NB4 (cell line): Measurements from ENCODE around the gene FRY.
A peak's percentile ranks its signal among the peaks of the same experiment; 100 is the strongest.

Experiments
- DNase-seq: peaks from one replicate; pipeline ENCODE4 v3.0.0; 2010; ENCODE audit warnings: low read depth
- H3K4me3 ChIP-seq: one replicate; pipeline ENCODE4 v1.5.1; 2011; ENCODE audit warnings: mild to moderate bottlenecking, low read depth, low read length, moderate library complexity
- CTCF ChIP-seq: IDR thresholded peaks from one replicate; pipeline ENCODE4 v1.5.1; 2012; ENCODE audit warnings: low read depth, low read length
- MYC ChIP-seq: IDR thresholded peaks from 2 replicates; pipeline ENCODE4 v1.6.1; 2011; ENCODE audit warnings: low read depth, low read length
- POLR2A ChIP-seq: IDR thresholded peaks from 2 replicates; pipeline ENCODE4 v1.6.1; 2011; ENCODE audit warnings: mild to moderate bottlenecking; ENCODE audit not compliant: insufficient read length; ENCODE audit errors: extremely low read depth
- TF ChIP-seq, protein P1 (sequence below): IDR thresholded peaks from 2 replicates; pipeline ENCODE4 v1.6.1; 2011; ENCODE audit warnings: low read depth, low read length

The FRY gene

GRCh38 chr13:32010136-32010535 lies 21.4 kb upstream of the FRY start:
- TF ChIP-seq, protein P1, sequence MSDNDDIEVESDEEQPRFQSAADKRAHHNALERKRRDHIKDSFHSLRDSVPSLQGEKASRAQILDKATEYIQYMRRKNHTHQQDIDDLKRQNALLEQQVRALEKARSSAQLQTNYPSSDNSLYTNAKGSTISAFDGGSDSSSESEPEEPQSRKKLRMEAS = no peak
- TF ChIP-seq MYC = no peak
- no peak for TF ChIP-seq POLR2A
- TF ChIP-seq CTCF = no peak
- H3K4me3 ChIP-seq = no peak overlapping the region
- DNase-seq = no peak

DNA sequence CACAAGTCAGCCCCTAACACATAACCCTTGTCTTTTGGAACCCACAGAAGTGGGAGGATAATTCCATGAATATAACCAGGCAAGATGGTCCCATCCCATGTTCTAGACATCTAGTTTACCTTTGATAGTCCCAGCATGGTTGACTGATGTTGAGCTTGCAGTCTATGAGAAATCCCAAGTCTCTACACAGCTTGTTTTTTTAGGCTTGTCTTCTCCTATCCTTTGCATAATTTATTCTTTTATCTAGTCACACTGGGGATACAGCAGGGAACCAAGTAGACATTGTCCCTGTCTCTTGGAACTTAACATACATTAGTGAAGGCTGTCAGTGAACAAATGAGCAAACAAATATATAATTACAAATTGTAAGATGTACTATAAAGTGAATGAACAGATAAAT lies 19.6 kb upstream of the FRY start:
- TF ChIP-seq, protein P1 = no peak
- TF ChIP-seq POLR2A (no peak), MYC (no peak), CTCF (no peak)
- no peak for DNase-seq
- H3K4me3 ChIP-seq = no peak overlapping the region

GRCh38 chr13:32013181-32013580 lies 18.4 kb upstream of the FRY start:
- no peak for DNase-seq
- TF ChIP-seq CTCF = no peak
- no peak for TF ChIP-seq POLR2A
- no peak for TF ChIP-seq MYC
- TF ChIP-seq, protein P1 = no peak
- no peak overlapping the region for H3K4me3 ChIP-seq

DNA sequence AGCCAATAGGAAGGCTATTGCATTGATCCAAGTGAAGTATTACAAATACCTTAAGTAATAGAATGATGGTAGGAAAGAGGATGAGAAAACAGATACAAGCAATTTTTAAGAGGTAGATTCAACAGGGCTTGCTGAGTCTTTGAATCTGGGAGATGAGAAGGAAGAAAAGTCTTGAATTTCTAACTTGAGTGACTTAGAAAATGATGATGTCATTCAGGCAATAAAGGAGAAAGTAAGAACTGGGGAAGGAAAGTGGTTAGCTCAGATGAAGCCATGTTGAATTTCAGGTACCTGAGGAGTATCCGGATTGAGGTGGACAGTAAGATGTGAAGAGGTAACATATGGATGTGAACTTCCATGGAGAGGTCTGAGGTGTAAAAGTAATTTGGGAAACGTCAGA lies 15.5 kb upstream of the FRY start:
- DNase-seq = no peak
- TF ChIP-seq POLR2A (no peak), MYC (no peak), CTCF (no peak)
- TF ChIP-seq, protein P1 = no peak
- no peak overlapping the region for H3K4me3 ChIP-seq

DNA sequence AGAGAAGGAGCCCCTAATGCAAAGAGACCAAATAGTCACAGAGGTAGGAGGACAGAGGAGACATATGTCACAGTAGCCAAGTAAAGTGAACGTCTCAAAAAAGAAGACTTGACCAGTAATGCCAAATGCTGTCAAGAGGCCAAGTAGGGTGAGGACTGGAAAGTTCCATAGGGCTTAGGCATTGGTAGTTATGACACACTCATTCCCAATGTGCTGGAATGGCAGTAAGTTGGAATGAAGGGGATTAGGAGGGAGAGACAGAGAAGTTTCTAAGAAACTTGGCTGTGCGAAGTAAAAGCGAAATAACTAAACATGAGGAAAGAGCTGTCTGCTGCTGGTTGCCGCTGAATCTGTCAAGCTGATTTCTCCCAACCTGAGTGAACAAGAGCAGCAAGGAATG lies 14.9 kb upstream of the FRY start:
- H3K4me3 ChIP-seq = no peak overlapping the region
- DNase-seq = no peak
- TF ChIP-seq, protein P1 = no peak
- no peak for TF ChIP-seq MYC
- TF ChIP-seq CTCF = no peak
- no peak for TF ChIP-seq POLR2A

DNA sequence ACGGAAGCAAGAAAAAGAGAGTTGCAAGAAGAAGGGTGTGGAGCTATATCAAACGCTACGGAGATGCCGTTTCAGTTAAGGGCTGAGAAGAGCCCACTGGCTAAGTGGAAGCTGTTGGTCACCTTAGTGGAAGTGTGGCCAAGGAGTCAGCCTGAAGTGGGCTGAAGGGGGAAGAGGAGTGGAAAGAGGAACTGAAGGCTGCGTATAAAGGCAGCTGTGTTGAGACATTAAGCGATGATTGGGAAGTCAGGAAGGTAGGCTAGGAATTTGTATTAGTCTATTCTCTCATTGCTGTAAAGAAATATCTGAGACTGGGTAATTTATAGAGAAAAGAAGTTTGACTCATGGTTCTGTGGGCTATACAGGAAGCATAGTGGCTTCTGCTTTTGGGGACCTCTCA lies 14.1 kb upstream of the FRY start:
- DNase-seq = peak; percentile 52
- TF ChIP-seq MYC (no peak), POLR2A (no peak), CTCF (no peak)
- TF ChIP-seq, protein P1 = no peak
- H3K4me3 ChIP-seq = no peak overlapping the region
